Measurements from ENCODE around the gene ZNF737. TPM values are rescaled to one million over a fixed set of nuclear protein-coding genes. Genes with fewer than 3 reads are reported as not detected.
"Not testable (repeated sequence)": the region's sequence is repeated elsewhere in the genome, so short reads cannot be mapped to it uniquely, and the experiment has no call there.

ZNF737 gene
- total RNA-seq (10 to 100 TPM; 16.0 to 19.5 TPM), polyA plus RNA-seq (ENCODE audit: insufficient read length in 6 of 6) (10 to 100 TPM; 30.9 to 43.5 (median 38.5) TPM)
- long read RNA-seq, donor 1, transcript ZNF737-201 (4 exons, 2,867 nt), result major isoform, 11 of 12 reads
- long read RNA-seq, donor 1, partial matches to known transcripts, result 0 of 12 reads
- long read RNA-seq, donor 1, other reads (novel, unspliced or antisense), result 0 of 12 reads
- long read RNA-seq, donor 2, transcript ZNF737-201 (4 exons, 2,867 nt), result major isoform, 9 of 11 reads
- long read RNA-seq, donor 2, partial matches to known transcripts, result 0 of 11 reads
- long read RNA-seq, donor 2, other reads (novel, unspliced or antisense), result 0 of 11 reads
- long read RNA-seq, donor 3, partial matches to known transcripts, result 0 of 4 reads
- long read RNA-seq, donor 3, other reads (novel, unspliced or antisense), result 0 of 4 reads
- long read RNA-seq, donor 4, partial matches to known transcripts, result 0 of 3 reads
- long read RNA-seq, donor 4, other reads (novel, unspliced or antisense), result 2 of 3 reads
- long read RNA-seq, donor 5, transcript ZNF737-201 (4 exons, 2,867 nt), result major isoform, 6 of 12 reads
- long read RNA-seq, donor 5, partial matches to known transcripts, result 5 of 12 reads
- long read RNA-seq, donor 5, other reads (novel, unspliced or antisense), result 0 of 12 reads
- long read RNA-seq, donor 6, partial matches to known transcripts, result 0 of 4 reads
- long read RNA-seq, donor 6, other reads (novel, unspliced or antisense), result 0 of 4 reads
- long read RNA-seq, donor 7, partial matches to known transcripts, result 0 of 2 reads
- long read RNA-seq, donor 7, other reads (novel, unspliced or antisense), result 0 of 2 reads
- long read RNA-seq, donor 8, partial matches to known transcripts, result 0 of 4 reads
- long read RNA-seq, donor 8, other reads (novel, unspliced or antisense), result 0 of 4 reads
- long read RNA-seq, donor 9, result 0 reads
- long read RNA-seq, donor 10, result 0 reads
- long read RNA-seq, donor 11, result 0 reads
- long read RNA-seq, donor 12, partial matches to known transcripts, result 0 of 4 reads
- long read RNA-seq, donor 12, other reads (novel, unspliced or antisense), result 0 of 4 reads

- intact Hi-C loops (cut with DNase I), result no loop called here
- peaks cover 0 to 24% of the 10 kb centered on the region in 2 donors for H3K4me1 ChIP-seq
- ATAC-seq, result peak; percentile 97
- TF ChIP-seq, protein P1, sequence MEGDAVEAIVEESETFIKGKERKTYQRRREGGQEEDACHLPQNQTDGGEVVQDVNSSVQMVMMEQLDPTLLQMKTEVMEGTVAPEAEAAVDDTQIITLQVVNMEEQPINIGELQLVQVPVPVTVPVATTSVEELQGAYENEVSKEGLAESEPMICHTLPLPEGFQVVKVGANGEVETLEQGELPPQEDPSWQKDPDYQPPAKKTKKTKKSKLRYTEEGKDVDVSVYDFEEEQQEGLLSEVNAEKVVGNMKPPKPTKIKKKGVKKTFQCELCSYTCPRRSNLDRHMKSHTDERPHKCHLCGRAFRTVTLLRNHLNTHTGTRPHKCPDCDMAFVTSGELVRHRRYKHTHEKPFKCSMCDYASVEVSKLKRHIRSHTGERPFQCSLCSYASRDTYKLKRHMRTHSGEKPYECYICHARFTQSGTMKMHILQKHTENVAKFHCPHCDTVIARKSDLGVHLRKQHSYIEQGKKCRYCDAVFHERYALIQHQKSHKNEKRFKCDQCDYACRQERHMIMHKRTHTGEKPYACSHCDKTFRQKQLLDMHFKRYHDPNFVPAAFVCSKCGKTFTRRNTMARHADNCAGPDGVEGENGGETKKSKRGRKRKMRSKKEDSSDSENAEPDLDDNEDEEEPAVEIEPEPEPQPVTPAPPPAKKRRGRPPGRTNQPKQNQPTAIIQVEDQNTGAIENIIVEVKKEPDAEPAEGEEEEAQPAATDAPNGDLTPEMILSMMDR (IDR thresholded peaks at IDR 0.05), result peak in 1 of 2 donors; percentile 17
- peak within 1 kb of the TSS; percentile 57 to 60 for H3K4me3 ChIP-seq
- peaks cover 0 to 69% of the 10 kb centered on the region in 2 donors for H3K9me3 ChIP-seq
- no peaks in the 10 kb centered on the region for H3K27me3 ChIP-seq
- peak; percentile 87 to 97 (median 96) for DNase-seq
- H3K36me3 ChIP-seq, result peaks cover 0 to 22% of the 10 kb centered on the region in 2 donors
- H3K27ac ChIP-seq, result peak within 1 kb of the TSS; percentile 86 to 90
Observed at GRCh38 chr19:20565321-20566018, at the start of gene ZNF737. ZNF737 (minus strand) TSS chr19:20565781; CDS start chr19:20565640, 141 bp downstream.

GRCh38 chr19:20614971-20615370 is 49.4 kb upstream of the ZNF737 start:
- ATAC-seq; H3K27ac ChIP-seq; DNase-seq; H3K36me3 ChIP-seq; H3K4me1 ChIP-seq; H3K4me3 ChIP-seq; H3K27me3 ChIP-seq; intact Hi-C loops (cut with DNase I): not testable (repeated sequence)
- peaks cover 0 to 84% of the 10 kb centered on the region in 2 donors for H3K9me3 ChIP-seq

DNA sequence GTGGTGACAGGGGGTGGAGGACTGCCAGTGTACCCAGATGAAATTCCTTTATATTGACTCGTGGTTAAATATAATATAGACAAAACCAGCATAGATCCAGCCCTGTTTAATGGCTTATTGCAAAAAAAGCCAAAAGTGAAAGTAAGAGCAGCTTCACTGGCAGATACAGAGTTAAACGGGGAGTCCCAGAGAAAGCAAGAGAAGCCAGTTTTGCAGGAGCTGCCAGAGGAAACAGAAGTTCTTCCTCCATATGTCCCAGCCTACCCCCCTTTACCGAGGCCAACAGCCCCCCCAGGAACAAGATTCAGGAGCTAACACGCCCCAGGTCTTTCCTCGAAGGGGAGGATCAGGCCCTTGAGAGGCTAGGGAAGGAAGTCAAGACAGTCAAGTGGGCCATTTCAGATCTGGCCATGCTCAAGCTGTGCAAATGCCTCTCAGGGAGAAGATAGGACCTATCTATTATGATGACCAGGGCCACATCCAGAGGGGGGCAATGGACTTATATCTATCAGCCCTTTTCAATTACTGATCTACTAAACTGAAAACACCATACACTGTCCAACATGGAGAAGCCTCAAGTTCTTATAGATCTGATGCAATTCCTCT is 47.2 kb upstream of the ZNF737 start:
- DNase-seq (no peak), ATAC-seq (no peak)
- Histone ChIP-seq H3K36me3 (no peaks in the 10 kb centered on the region), H3K4me3 (no peak overlapping the region), H3K4me1 (no peaks in the 10 kb centered on the region), H3K27ac (no peak overlapping the region), H3K9me3 (peaks cover 0 to 82% of the 10 kb centered on the region in 2 donors), H3K27me3 (no peaks in the 10 kb centered on the region)
- TF ChIP-seq, protein P1 (IDR thresholded peaks at IDR 0.05), result no peak
- intact Hi-C loops (cut with DNase I), result no loop called here

DNA sequence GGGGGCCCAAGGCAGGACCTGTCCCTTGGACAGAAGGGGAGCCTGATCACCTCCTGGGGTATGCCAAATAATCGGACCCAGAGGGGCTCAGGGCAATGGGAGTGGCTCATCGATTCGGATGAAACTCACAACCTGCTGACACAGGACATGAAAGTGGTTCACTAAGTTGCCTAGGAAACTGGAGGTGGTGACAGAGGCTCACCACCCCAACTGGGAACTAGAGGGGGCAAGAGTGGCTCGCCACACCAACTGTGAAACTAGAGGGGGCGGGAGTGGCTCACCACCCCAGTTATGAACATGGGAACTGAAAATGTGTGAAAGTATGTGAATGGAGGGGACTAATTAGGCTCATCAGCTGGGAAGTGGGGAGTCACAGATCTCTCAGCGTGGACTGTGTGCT is 46.3 kb upstream of the ZNF737 start:
- DNase-seq (no peak), ATAC-seq (no peak)
- Histone ChIP-seq H3K27me3 (no peaks in the 10 kb centered on the region), H3K4me1 (no peaks in the 10 kb centered on the region), H3K4me3 (no peak overlapping the region), H3K27ac (no peak overlapping the region), H3K36me3 (no peaks in the 10 kb centered on the region), H3K9me3 (peaks cover 0 to 82% of the 10 kb centered on the region in 2 donors)
- intact Hi-C loops (cut with DNase I), result no loop called here
- TF ChIP-seq, protein P1 (IDR thresholded peaks at IDR 0.05), result no peak

DNA sequence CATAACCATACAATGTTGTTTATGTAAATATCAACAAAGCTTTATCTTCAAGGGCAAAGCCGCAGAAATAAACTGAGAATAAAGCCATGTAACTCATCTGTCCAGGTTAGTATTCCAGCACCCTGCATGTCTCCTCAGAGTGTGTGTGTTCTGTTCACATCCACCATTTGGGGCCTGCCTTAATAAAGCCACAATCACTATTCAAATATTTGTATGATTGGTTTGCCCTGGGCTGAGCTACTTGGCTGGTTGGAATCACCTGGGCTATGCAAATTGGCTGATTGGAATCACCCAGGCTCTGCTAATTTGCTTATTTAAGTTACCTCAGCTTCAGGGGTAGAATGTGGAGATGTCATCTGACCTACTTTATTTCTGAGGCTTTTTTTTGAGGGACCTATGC is 42.4 kb upstream of the ZNF737 start:
- DNase-seq (no peak), ATAC-seq (no peak)
- H3K9me3 ChIP-seq, result peaks cover 0 to 80% of the 10 kb centered on the region in 2 donors
- no peaks in the 10 kb centered on the region for H3K36me3 ChIP-seq
- no peaks in the 10 kb centered on the region for H3K4me1 ChIP-seq
- intact Hi-C loops (cut with DNase I), result no loop called here
- no peak overlapping the region for H3K27ac ChIP-seq
- TF ChIP-seq, protein P1 (IDR thresholded peaks at IDR 0.05), result no peak
- no peaks in the 10 kb centered on the region for H3K27me3 ChIP-seq
- H3K4me3 ChIP-seq, result no peak overlapping the region
